22Rv1 (cell line): ENCODE results near the gene TLE1.

Source experiments
- H3K27ac ChIP-seq: fragments of 450-650 bp; 2 replicates; pipeline ENCODE4 v1.5.1; 2017
- CTCF ChIP-seq: fragments of 450-650 bp; IDR thresholded peaks from 2 replicates; pipeline ENCODE4 v1.5.1; 2017; ENCODE audit warnings: mild to moderate bottlenecking
- ZFX ChIP-seq: fragments of 450-650 bp; IDR thresholded peaks from 2 replicates; pipeline ENCODE4 v1.6.1; 2017; ENCODE audit warnings: antibody characterized with exemption, borderline replicate concordance

TLE1 gene

GRCh38 chr9:81581986-81582385 lies 107.4 kb downstream of the TLE1 start:
- no peak for TF ChIP-seq ZFX
- no peak overlapping the region for H3K27ac ChIP-seq

- H3K27ac ChIP-seq = no peak overlapping the region
- no peak for TF ChIP-seq ZFX
- TF ChIP-seq CTCF = no peak
These were observed 110.0 kb downstream of the TLE1 start for GRCh38 chr9:81579381-81579780.

- no peak overlapping the region for H3K27ac ChIP-seq
- no peak for TF ChIP-seq CTCF
- TF ChIP-seq ZFX = no peak
These were observed 110.7 kb downstream of the TLE1 start for GRCh38 chr9:81578606-81579005.

GRCh38 chr9:81575956-81576355 lies 113.4 kb downstream of the TLE1 start:
- H3K27ac ChIP-seq = no peak overlapping the region
- TF ChIP-seq ZFX = no peak
- TF ChIP-seq CTCF = no peak

- TF ChIP-seq CTCF (no peak), ZFX (no peak)
- no peak overlapping the region for H3K27ac ChIP-seq
These were observed 114.9 kb downstream of the TLE1 start for GRCh38 chr9:81574405-81574804.

GRCh38 chr9:81573415-81574321 lies 115.7 kb downstream of the TLE1 start:
- no peak overlapping the region for H3K27ac ChIP-seq
- TF ChIP-seq ZFX = no peak
- TF ChIP-seq CTCF = no peak

- TF ChIP-seq CTCF (no peak), ZFX (no peak)
- H3K27ac ChIP-seq = no peak overlapping the region
These were observed 119.3 kb downstream of the TLE1 start for GRCh38 chr9:81570083-81570482.
